ENCODE measurements around the gene TBC1D2. TPM values are rescaled to one million over a fixed set of nuclear protein-coding genes. Genes with fewer than 3 reads are reported as not detected.

The TBC1D2 gene
- total RNA-seq, 1 experiment from 2014 or later = 4.5 TPM

DNA sequence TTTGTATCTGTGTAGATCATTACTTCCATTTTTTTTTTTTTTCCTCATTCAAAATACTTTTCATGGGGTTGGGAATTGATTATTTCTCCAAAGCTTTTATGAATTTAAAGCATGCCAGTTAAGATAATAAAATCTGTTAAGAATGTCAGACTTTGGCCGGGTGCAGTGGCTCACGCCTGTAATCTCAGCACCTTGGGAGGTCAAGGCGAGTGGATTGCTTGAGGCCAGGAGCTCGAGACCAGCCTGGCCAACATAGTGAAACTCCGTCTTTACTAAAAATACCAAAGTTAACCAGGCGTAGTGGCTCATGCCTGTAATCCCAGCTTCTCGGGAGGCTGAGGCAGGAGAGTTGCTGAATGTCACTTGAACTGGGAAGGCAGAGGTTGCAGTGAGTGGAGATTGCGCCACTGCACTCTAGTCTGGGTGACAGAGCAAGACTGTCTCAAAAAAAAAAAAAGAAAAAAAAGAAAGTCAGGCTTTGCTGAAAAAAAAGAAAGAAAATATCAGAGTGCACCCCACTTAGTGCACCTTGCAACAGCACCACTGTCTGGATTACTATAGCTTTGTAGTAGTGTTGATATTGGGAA, 18.5 kb downstream of the TBC1D2 start:
- Histone ChIP-seq H3K36me3 (replicated peaks; ENCODE audit: control insufficient read depth, insufficient read depth, low read length) (peaks cover 1% of the 10 kb centered on the region), H3K27me3 (ENCODE audit: control insufficient read depth, insufficient read depth, low read length) (no peaks in the 10 kb centered on the region), H3K4me3 (ENCODE audit: insufficient read depth, low read depth, low read length) (no peak overlapping the region)
- DNase-seq = no peak

DNA sequence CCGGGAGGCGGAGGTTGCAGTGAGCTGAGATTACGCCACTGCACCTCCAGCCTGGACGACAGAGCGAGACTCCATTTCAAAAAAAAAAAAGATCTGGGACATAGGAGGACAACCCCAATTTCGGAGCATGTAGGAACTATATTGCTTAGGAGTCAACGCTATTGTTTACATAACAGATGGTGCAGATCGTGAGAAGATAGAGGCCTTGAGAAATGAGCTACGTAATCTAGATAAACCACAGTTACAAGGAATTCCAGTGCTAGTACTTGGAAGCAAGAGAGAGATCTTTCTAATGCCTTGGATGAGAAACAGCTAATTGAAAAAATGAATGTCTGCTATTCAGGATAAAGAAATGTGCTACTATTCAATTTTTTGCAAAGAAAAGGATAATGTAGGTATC, 20.3 kb downstream of the TBC1D2 start:
- no peak for DNase-seq

DNA sequence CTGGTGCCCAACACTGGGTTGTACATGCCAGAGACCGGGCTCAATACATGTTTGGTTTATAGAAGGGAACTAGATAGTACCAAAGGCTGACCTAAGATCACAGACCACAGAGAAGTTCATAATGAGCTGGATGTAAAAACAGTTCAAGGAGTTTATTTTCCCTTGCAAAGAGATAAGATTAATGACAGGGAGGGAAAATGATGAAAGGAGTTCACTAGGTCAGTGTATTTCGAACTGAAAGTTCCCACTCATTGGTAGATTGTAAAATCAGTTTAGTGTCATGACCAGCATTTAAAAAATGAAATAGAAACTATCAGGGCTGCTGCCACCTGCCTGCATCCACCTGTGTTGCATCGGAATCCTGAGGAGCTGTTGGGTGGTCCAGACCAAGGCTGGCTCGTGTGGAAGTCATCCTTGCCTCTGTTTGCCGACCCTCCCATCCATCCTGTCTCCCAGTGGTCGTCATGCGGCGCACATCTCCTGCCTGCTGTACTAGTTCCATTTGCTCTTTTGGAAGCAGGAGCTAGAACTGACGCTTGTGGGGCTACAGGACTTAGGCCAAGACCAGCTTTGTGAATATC, 21.1 kb downstream of the TBC1D2 start:
- peaks cover 1% of the 10 kb centered on the region for H3K36me3 ChIP-seq (replicated peaks; ENCODE audit: control insufficient read depth, insufficient read depth, low read length)
- peak; percentile 51 for DNase-seq

More for the DNA sequence above, 20.3 kb downstream of the TBC1D2 start:
- Histone ChIP-seq H3K27me3 (ENCODE audit: control insufficient read depth, insufficient read depth, low read length) (no peaks in the 10 kb centered on the region), H3K4me3 (ENCODE audit: insufficient read depth, low read depth, low read length) (no peak overlapping the region), H3K36me3 (replicated peaks; ENCODE audit: control insufficient read depth, insufficient read depth, low read length) (peaks cover 1% of the 10 kb centered on the region)

DNA sequence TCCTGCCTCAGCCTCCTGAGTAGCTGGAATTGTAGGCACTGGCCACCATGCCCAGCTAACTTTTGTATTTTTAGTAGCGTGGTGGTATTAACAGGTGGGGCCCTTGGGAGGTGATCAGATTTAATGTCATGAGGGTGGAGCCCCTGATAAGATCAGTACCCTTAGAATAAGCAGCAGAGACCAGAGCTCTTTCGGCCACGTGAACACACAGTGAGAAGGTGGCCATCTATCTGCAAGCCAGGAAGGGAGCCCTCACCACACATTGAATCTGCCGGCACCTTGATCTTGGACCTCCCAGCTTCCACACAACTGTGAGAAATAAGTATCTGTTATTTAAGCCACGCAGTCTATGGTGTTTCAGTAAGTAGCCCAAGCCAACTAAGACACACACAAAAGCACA, 22.5 kb downstream of the TBC1D2 start:
- Histone ChIP-seq H3K27me3 (ENCODE audit: control insufficient read depth, insufficient read depth, low read length) (no peaks in the 10 kb centered on the region), H3K36me3 (replicated peaks; ENCODE audit: control insufficient read depth, insufficient read depth, low read length) (peaks cover 3% of the 10 kb centered on the region), H3K4me3 (ENCODE audit: insufficient read depth, low read depth, low read length) (no peak overlapping the region)
- DNase-seq = no peak

More for the DNA sequence above, 21.1 kb downstream of the TBC1D2 start:
- Histone ChIP-seq H3K27me3 (ENCODE audit: control insufficient read depth, insufficient read depth, low read length) (no peaks in the 10 kb centered on the region), H3K4me3 (ENCODE audit: insufficient read depth, low read depth, low read length) (no peak overlapping the region)

DNA sequence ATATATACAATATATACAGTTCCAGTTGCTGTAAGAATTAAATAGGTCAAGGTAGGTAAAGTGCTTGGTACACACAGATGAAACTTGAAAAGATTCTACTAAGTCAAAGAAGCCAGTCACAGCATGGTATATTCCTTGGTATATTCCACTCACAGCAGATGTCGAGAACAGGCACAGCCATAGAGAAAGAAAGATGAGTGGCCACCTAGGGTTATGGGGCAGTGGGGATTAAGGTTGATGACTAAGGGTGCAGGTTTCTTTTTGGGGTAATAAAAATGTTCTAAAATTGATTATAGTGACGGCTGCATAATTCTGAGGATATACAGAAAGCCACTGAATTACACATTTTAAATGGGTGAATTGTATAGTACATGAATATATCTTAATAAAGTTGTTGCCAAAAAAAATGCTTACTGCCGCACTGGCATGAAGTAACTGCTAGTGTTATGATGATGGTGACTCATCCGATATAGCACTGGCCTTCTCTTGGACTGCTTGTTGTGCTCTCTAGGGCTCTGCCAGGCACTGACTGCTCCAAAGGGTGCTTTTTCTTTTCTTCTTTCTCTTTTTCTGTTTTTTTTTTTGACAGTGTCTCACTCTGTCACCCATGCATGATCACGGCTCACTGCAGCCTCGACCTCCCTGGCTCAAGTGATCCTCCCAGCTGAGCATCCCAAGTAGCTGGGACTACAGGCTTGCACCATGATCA, 23.5 kb downstream of the TBC1D2 start:
- Histone ChIP-seq H3K36me3 (replicated peaks; ENCODE audit: control insufficient read depth, insufficient read depth, low read length) (peaks cover 3% of the 10 kb centered on the region), H3K27me3 (ENCODE audit: control insufficient read depth, insufficient read depth, low read length) (no peaks in the 10 kb centered on the region), H3K4me3 (ENCODE audit: insufficient read depth, low read depth, low read length) (no peak overlapping the region)
- no peak for DNase-seq

DNA sequence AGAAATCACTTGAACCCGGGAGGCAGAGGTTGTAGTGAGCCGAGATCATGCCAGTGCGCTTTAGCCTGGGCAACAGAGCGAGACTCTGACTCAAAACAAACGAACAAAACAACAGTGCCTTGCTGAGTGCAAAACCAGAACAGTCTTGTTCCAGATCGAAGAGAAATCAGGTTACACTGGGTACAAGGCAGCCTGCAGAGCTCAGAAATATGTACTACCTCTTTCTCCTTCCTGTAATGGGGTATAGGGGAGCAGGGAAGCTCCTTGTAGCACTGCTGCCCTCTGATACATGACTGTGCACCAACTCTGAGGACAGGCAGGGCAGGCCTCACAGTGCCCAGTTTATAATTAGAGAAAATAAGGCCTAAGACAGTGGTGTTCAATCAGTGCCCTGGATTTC, 24.7 kb downstream of the TBC1D2 start:
- H3K4me3 ChIP-seq (ENCODE audit: insufficient read depth, low read depth, low read length) = no peak overlapping the region
- H3K27me3 ChIP-seq (ENCODE audit: control insufficient read depth, insufficient read depth, low read length) = no peaks in the 10 kb centered on the region
- H3K36me3 ChIP-seq (replicated peaks; ENCODE audit: control insufficient read depth, insufficient read depth, low read length) = peaks cover 3% of the 10 kb centered on the region
- DNase-seq = peak; percentile 1

DNA sequence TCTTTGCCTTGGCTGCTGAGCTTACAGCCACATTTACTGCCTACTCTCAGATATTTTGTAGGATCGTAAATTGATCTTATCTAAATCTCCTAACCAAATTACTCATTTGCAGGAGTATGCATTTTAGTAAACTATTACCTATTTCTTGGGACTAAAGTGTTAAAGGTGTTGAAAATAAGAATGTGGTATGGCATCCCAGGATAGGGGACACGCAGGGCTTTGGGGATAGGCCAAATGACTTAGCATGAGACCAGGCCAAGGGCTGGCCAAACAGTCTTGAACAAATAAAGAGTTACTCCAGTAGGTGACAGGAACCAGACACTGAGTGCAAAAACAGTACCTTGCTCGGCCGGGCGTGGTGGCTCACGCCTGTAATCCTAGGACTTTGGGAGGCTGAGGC, 25.1 kb downstream of the TBC1D2 start:
- peaks cover 3% of the 10 kb centered on the region for H3K36me3 ChIP-seq (replicated peaks; ENCODE audit: control insufficient read depth, insufficient read depth, low read length)
- no peaks in the 10 kb centered on the region for H3K27me3 ChIP-seq (ENCODE audit: control insufficient read depth, insufficient read depth, low read length)
- DNase-seq = peak; percentile 4
- no peak overlapping the region for H3K4me3 ChIP-seq (ENCODE audit: insufficient read depth, low read depth, low read length)

DNA sequence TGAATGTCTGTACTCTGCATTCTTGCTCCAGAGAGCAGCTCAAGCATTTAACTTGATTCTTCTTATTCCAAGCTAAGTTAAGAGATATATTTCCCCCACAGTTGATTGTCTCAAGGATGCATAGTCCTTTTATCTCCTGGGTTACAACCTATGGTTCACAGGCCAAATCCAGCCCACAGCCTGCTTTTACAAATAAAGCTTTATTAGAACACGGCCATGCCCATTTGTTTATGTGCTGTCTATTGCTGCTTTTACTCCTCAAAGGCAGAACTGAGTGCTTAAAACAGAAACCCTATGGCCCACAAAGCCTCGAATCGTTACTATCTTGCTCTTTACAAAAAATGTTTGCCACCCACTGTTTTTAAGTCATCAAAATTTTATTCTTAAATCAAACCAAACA, 25.8 kb downstream of the TBC1D2 start:
- H3K36me3 ChIP-seq (replicated peaks; ENCODE audit: control insufficient read depth, insufficient read depth, low read length) = peaks cover 4% of the 10 kb centered on the region
- no peak overlapping the region for H3K4me3 ChIP-seq (ENCODE audit: insufficient read depth, low read depth, low read length)
- no peak for DNase-seq
- no peaks in the 10 kb centered on the region for H3K27me3 ChIP-seq (ENCODE audit: control insufficient read depth, insufficient read depth, low read length)

DNA sequence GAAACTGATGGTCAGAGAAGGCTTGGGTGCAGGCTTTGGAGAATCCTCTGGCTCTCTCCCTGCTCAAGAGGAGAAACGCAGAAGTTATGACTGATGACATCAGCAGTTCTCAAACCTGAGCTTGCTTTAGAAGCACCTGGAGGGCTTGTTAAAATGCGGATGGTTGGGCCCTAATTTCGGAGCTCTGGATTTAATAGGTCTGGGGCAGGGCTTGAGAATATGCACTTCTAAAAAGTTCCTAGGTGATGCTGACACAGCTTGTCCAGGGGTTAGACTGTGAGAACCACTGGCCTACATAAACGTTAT, 26.4 kb downstream of the TBC1D2 start:
- Histone ChIP-seq H3K4me3 (ENCODE audit: insufficient read depth, low read depth, low read length) (no peak overlapping the region), H3K27me3 (ENCODE audit: control insufficient read depth, insufficient read depth, low read length) (no peaks in the 10 kb centered on the region), H3K36me3 (replicated peaks; ENCODE audit: control insufficient read depth, insufficient read depth, low read length) (peaks cover 4% of the 10 kb centered on the region)
- DNase-seq = peak; percentile 1

DNA sequence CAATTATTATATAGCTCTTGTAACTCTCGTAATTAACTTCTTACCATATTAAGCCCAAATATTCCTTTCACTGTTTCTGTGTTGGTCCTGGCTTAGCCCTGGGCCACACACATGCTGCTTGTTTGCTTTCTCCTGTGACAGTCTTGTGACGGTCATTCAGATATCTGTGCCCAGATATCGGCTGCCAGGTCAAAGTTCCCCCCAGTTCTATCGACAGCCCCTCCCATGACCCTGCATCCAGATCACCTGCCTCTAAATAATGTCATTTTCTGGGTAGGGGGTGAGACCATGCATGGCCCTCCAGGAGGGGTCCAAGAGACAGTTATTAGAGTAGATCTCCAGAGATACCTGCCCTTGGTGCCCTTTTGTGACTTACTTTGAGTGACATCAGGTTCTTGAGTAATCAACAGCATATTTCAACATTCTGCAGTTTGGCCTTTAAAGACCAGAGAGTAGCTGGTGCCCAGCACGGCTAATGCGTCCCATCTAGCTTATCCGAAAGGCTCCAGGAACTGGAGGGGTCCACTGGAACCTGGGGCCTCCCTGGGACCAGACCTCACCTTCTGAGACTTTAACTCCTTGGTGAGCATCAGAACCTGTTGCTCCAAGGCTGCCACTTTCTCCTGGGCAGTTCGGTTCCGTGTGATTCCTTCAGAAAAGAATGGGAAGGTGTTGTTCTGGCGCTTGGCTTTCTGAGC, 26.9 kb downstream of the TBC1D2 start:
- H3K27me3 ChIP-seq (ENCODE audit: control insufficient read depth, insufficient read depth, low read length) = no peaks in the 10 kb centered on the region
- no peak overlapping the region for H3K4me3 ChIP-seq (ENCODE audit: insufficient read depth, low read depth, low read length)
- peaks cover 4% of the 10 kb centered on the region for H3K36me3 ChIP-seq (replicated peaks; ENCODE audit: control insufficient read depth, insufficient read depth, low read length)
- DNase-seq = peak; percentile 3

DNA sequence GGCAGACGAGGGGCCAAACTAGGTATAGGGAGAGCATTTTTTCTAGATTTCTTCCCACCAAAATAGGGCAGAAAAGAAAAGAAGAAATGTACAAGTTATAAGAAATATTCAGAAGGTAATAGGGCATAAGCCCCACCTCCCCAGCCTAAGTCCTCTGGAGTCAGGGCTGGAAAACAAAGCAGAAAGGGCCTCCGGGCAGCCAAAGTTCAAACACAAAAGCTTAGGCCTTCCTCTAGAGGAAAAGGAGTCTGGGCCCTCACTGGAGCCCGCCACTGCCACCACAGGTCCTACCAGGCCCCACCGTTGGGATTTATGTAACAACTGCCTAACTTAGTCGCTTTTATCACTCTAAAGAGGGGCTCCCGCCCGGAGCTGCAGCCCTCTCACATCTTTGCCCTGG, 27.6 kb downstream of the TBC1D2 start:
- Histone ChIP-seq H3K4me3 (ENCODE audit: insufficient read depth, low read depth, low read length) (no peak overlapping the region), H3K27me3 (ENCODE audit: control insufficient read depth, insufficient read depth, low read length) (no peaks in the 10 kb centered on the region), H3K36me3 (replicated peaks; ENCODE audit: control insufficient read depth, insufficient read depth, low read length) (peaks cover 3% of the 10 kb centered on the region)
- DNase-seq = no peak

DNA sequence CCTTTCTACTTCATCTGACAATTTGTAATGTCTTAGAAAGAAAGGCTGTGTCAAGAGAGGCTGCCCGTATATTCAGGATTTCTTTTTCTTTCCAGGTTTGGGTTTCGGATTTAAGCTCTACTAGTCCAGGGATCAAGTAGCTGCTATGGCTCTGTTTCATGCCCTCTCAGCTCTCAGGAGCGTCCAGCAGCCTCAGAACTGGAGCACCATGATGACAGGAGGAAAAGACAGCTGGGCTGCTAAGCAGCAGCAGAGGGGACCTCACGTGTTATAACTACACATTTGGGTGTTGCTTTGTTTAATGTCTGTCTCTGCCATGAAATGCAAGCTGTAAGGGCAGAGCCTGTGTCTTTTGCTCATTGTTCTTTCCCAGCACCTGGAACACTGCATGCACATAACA, 28.5 kb downstream of the TBC1D2 start:
- peak; percentile 2 for DNase-seq
- peaks cover 3% of the 10 kb centered on the region for H3K36me3 ChIP-seq (replicated peaks; ENCODE audit: control insufficient read depth, insufficient read depth, low read length)
- no peak overlapping the region for H3K4me3 ChIP-seq (ENCODE audit: insufficient read depth, low read depth, low read length)
- no peaks in the 10 kb centered on the region for H3K27me3 ChIP-seq (ENCODE audit: control insufficient read depth, insufficient read depth, low read length)

DNA sequence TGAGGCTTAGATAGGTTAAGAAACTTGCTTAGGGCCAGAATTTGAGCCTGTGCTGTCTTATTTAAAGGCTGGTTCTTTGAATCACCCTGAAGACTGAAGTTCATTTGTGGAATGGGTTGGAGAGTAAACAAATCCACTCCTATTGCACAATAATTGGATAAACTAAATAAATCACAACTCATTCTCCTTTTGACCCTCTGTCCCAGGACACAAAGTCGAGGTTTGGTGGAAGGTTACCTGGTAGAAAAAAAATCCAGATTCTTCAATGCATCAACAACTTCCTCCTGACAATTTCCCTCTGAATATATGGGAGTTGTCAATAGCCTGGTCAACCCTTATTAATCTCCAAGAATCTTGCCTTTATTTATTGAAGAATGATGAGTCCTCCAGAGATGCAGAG, 28.9 kb downstream of the TBC1D2 start:
- DNase-seq = no peak
- H3K36me3 ChIP-seq (replicated peaks; ENCODE audit: control insufficient read depth, insufficient read depth, low read length) = peaks cover 4% of the 10 kb centered on the region
- no peaks in the 10 kb centered on the region for H3K27me3 ChIP-seq (ENCODE audit: control insufficient read depth, insufficient read depth, low read length)
- H3K4me3 ChIP-seq (ENCODE audit: insufficient read depth, low read depth, low read length) = no peak overlapping the region

DNA sequence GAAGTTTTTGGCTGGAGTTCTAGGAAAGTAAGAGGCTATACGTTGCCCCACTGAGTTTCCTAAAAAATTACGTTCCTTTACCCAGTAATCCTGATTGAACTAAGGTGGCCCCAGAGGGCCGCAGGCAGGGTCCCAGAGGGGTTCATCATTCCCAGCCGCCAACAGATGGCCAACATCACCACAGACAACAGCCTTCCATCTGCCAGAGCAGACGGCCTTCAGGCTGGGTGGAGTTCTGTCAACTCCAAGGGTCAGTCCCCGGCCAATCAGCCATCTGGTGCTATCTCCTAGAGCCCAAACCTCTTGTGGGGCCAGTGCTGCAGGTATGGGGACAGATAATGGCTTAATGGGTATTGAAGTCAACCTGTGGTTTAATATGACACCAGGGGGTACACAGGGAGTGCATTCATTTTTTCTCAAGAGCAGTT, 30.4 kb downstream of the TBC1D2 start:
- DNase-seq = peak; percentile 9
- H3K36me3 ChIP-seq (replicated peaks; ENCODE audit: control insufficient read depth, insufficient read depth, low read length) = peaks cover 4% of the 10 kb centered on the region
- no peak overlapping the region for H3K4me3 ChIP-seq (ENCODE audit: insufficient read depth, low read depth, low read length)
- H3K27me3 ChIP-seq (ENCODE audit: control insufficient read depth, insufficient read depth, low read length) = no peaks in the 10 kb centered on the region
